Natural killer cell (primary cell): ENCODE results near the gene TIAM1. TPM values are rescaled to one million over a fixed set of nuclear protein-coding genes. Genes with fewer than 3 reads are reported as not detected.

Experiments used
- ATAC-seq, 3 donors: fragments of 150-1000 bp in 2 of 3; fragments of 200-7000 bp in 1 of 3; cut with Tn5 transposase; 1 replicate in 1 of 3; 2 replicates in 2 of 3; pipeline ENCODE4 v1.10.0; 2021; ENCODE audit warnings: mild to moderate bottlenecking in 2 of 3, moderate library complexity in 2 of 3
- DNase-seq, 2 donors: peaks; one replicate each; pipeline versions ENCODE4 v3.0.0 to v3.0.0-alpha.2; 2013 to 2021; ENCODE audit warnings: mixed read lengths in 1 of 2
- H3K27ac ChIP-seq: one replicate; pipeline ENCODE4 v1.5.1; 2013; ENCODE audit warnings: mild to moderate bottlenecking, low read length
- H3K27me3 ChIP-seq: one replicate; pipeline ENCODE4 v1.6.1; 2013; ENCODE audit warnings: low read length; ENCODE audit not compliant: control insufficient read depth, insufficient read depth
- H3K36me3 ChIP-seq: one replicate; pipeline ENCODE4 v1.6.1; 2013; ENCODE audit warnings: low read length; ENCODE audit not compliant: control insufficient read depth, insufficient read depth
- H3K4me1 ChIP-seq: one replicate; pipeline ENCODE4 v1.6.1; 2013; ENCODE audit warnings: low read length; ENCODE audit not compliant: control insufficient read depth, insufficient read depth
- H3K4me3 ChIP-seq: one replicate; pipeline ENCODE4 v1.5.1; 2013; ENCODE audit warnings: low read length
- H3K9me3 ChIP-seq: one replicate; pipeline ENCODE4 v1.6.1; 2013; ENCODE audit warnings: low read length; ENCODE audit not compliant: control insufficient read depth, insufficient read depth
- H3K27ac Mint-ChIP-seq, 2 donors: one replicate each; pipeline ENCODE4 v1.8.0; 2022; ENCODE audit warnings: mild to moderate bottlenecking in 2 of 2, mixed read lengths in 2 of 2, moderate library complexity in 1 of 2
- H3K27me3 Mint-ChIP-seq, 2 donors: one replicate each; pipeline ENCODE4 v1.8.0; 2022; ENCODE audit warnings: low read depth in 2 of 2, mixed read lengths in 2 of 2
- H3K36me3 Mint-ChIP-seq: one replicate; pipeline ENCODE4 v1.8.0; 2022; ENCODE audit warnings: mixed read lengths
- H3K4me1 Mint-ChIP-seq, 2 donors: one replicate each; pipeline ENCODE4 v1.8.0; 2022; ENCODE audit warnings: mixed read lengths in 2 of 2
- H3K4me3 Mint-ChIP-seq: one replicate; pipeline ENCODE4 v1.8.0; 2022; ENCODE audit warnings: mild to moderate bottlenecking, moderate library complexity, mixed read lengths
- H3K9me3 Mint-ChIP-seq, 2 donors: one replicate each; pipeline ENCODE4 v1.8.0; 2022; ENCODE audit warnings: mixed read lengths in 2 of 2
- CTCF ChIP-seq: fragments of 200-600 bp; IDR thresholded peaks from one replicate; pipeline ENCODE4 v1.8.0; 2022; ENCODE audit warnings: antibody characterized with exemption
- WGBS: methylation state at CpG from one replicate; pipeline ENCODE4 v1.1.7; 2013; ENCODE audit warnings: missing lambda C conversion rate; ENCODE audit not compliant: insufficient coverage; 5-methylcytosine and 5-hydroxymethylcytosine counted together
- intact Hi-C: fragments of 100-400 bp; cut with micrococcal nuclease; formaldehyde crosslinking; loops from one replicate; pipeline ENCODE4 v1.14.2; 2022
- total RNA-seq, 4 donors: library from RNA; stranded (reverse); fragments of 120-200 nt in 1 of 4; gene quantifications; one replicate each; pipeline versions ENCODE4 v1.2.3 to v1.2.4, GENCODE V29; 2013 to 2022

Gene TIAM1
- total RNA-seq, 3 donors from 2014 or later (not counting 1 experiment from before 2014, with no cell fraction given), result 19.1 to 32.3 (median 19.4) TPM

GRCh38 chr21:31348188-31348587 lies 4.1 kb upstream of the TIAM1 start:
- no peak overlapping the region for H3K4me3 ChIP-seq
- no peak for ATAC-seq
- Mint-ChIP-seq H3K4me3 (no peak overlapping the region), H3K27ac (no peak overlapping the region), H3K4me1 (peaks cover 18 to 19% of the 10 kb centered on the region in 2 donors), H3K27me3 (peaks cover 13 to 18% of the 10 kb centered on the region in 2 donors), H3K9me3 (no peaks in the 10 kb centered on the region), H3K36me3 (no peaks in the 10 kb centered on the region)
- H3K27me3 ChIP-seq, result no peaks in the 10 kb centered on the region
- no peak overlapping the region for H3K27ac ChIP-seq
- no peak for TF ChIP-seq CTCF
- no peak for DNase-seq
- intact Hi-C loops, result no loop called here
- WGBS, result 96% methylated on average over 7 of the region's 7 CpGs
- peaks cover 21% of the 10 kb centered on the region for H3K4me1 ChIP-seq
- no peaks in the 10 kb centered on the region for H3K36me3 ChIP-seq
- no peaks in the 10 kb centered on the region for H3K9me3 ChIP-seq

- WGBS, result 87% methylated on average over 15 of the region's 15 CpGs
- intact Hi-C loops, result no loop called here
- Histone ChIP-seq H3K4me3 (no peak overlapping the region), H3K27ac (no peak overlapping the region), H3K4me1 (peaks cover 20% of the 10 kb centered on the region), H3K36me3 (no peaks in the 10 kb centered on the region), H3K9me3 (no peaks in the 10 kb centered on the region), H3K27me3 (no peaks in the 10 kb centered on the region)
- no peaks in the 10 kb centered on the region for H3K36me3 Mint-ChIP-seq
- H3K27me3 Mint-ChIP-seq, result peaks cover 16 to 21% of the 10 kb centered on the region in 2 donors
- H3K27ac Mint-ChIP-seq, result no peak overlapping the region
- H3K4me1 Mint-ChIP-seq, result peaks cover 17 to 18% of the 10 kb centered on the region in 2 donors
- no peak for TF ChIP-seq CTCF
- no peak overlapping the region for H3K4me3 Mint-ChIP-seq
- H3K9me3 Mint-ChIP-seq, result no peaks in the 10 kb centered on the region
- DNase-seq, result no peak
- no peak for ATAC-seq
These were observed 3.5 kb upstream of the TIAM1 start for GRCh38 chr21:31347435-31348032.

GRCh38 chr21:31346256-31346821 lies 2.3 kb upstream of the TIAM1 start:
- no peak overlapping the region for H3K27ac Mint-ChIP-seq
- ATAC-seq (no peak), DNase-seq (no peak)
- 70% methylated on average over 13 of the region's 14 CpGs for WGBS
- no peak for TF ChIP-seq CTCF
- no peak overlapping the region for H3K4me3 Mint-ChIP-seq
- intact Hi-C loops, result no loop called here
- H3K4me3 ChIP-seq, result no peak overlapping the region
- H3K4me1 Mint-ChIP-seq, result peaks cover 17 to 18% of the 10 kb centered on the region in 2 donors
- H3K9me3 Mint-ChIP-seq, result no peaks in the 10 kb centered on the region
- peaks cover 22% of the 10 kb centered on the region for H3K4me1 ChIP-seq
- no peaks in the 10 kb centered on the region for H3K9me3 ChIP-seq
- peaks cover 20 to 21% of the 10 kb centered on the region in 2 donors for H3K27me3 Mint-ChIP-seq
- H3K36me3 Mint-ChIP-seq, result no peaks in the 10 kb centered on the region
- H3K27ac ChIP-seq, result no peak overlapping the region
- H3K27me3 ChIP-seq, result no peaks in the 10 kb centered on the region
- no peaks in the 10 kb centered on the region for H3K36me3 ChIP-seq

GRCh38 chr21:31345136-31345535 lies 1.1 kb upstream of the TIAM1 start:
- DNase-seq (no peak), ATAC-seq (no peak)
- H3K36me3 ChIP-seq, result no peaks in the 10 kb centered on the region
- no peaks in the 10 kb centered on the region for H3K9me3 Mint-ChIP-seq
- H3K27me3 Mint-ChIP-seq, result peaks cover 21 to 23% of the 10 kb centered on the region in 2 donors
- peaks cover 22% of the 10 kb centered on the region for H3K4me1 ChIP-seq
- H3K27me3 ChIP-seq, result no peaks in the 10 kb centered on the region
- H3K9me3 ChIP-seq, result no peaks in the 10 kb centered on the region
- no peak overlapping the region for H3K27ac ChIP-seq
- H3K4me1 Mint-ChIP-seq, result peaks cover 24 to 25% of the 10 kb centered on the region in 2 donors
- WGBS, result 83% methylated on average over 1 of the region's 2 CpGs
- peak overlapping the region; percentile 86 for H3K4me3 Mint-ChIP-seq
- intact Hi-C loops, result no loop called here
- no peaks in the 10 kb centered on the region for H3K36me3 Mint-ChIP-seq
- TF ChIP-seq CTCF, result no peak
- H3K4me3 ChIP-seq, result no peak overlapping the region
- no peak overlapping the region for H3K27ac Mint-ChIP-seq
